Stimulated activated CD4-positive, alpha-beta T cell treated with anti-CD3 and anti-CD28 coated beads, Interleukin-12 subunit alpha, Interleukin-12 subunit beta, amount 100 ng/mL, for 48 hours (primary cell): Measurements from ENCODE around the gene EPOP.

Experiments used
- DNase-seq, 3 donors: peaks; one replicate each; pipeline ENCODE4 v3.0.0-alpha.2; 2020; ENCODE audit warnings: low read depth in 2 of 3, low spot score in 1 of 3

Gene EPOP

GRCh38 chr17:38674749-38675615 lies at the start of gene EPOP:
EPOP (minus strand) TSS chr17:38674957; CDS start chr17:38674495, 462 bp downstream.
- peak; percentile 87 to 93 (median 88) for DNase-seq

- DNase-seq: no peak
These were observed 47.0 kb upstream of the EPOP start for GRCh38 chr17:38721802-38722201.

- no peak for DNase-seq
These were observed 46.2 kb upstream of the EPOP start for GRCh38 chr17:38720941-38721340.

GRCh38 chr17:38719943-38720641 lies 45.3 kb upstream of the EPOP start:
- no peak for DNase-seq

GRCh38 chr17:38719289-38719942 lies 44.7 kb upstream of the EPOP start:
- DNase-seq: no peak

- no peak for DNase-seq
These were observed 42.5 kb upstream of the EPOP start for GRCh38 chr17:38717139-38717745.

- no peak for DNase-seq
These were observed 41.7 kb upstream of the EPOP start for GRCh38 chr17:38716368-38717005.

GRCh38 chr17:38715216-38715943 lies 40.6 kb upstream of the EPOP start:
- no peak for DNase-seq

GRCh38 chr17:38713456-38714075 lies 38.8 kb upstream of the EPOP start:
- no peak for DNase-seq

GRCh38 chr17:38712593-38712992 lies 37.8 kb upstream of the EPOP start:
- DNase-seq: no peak

GRCh38 chr17:38711792-38712571 lies 37.2 kb upstream of the EPOP start:
- DNase-seq: no peak

GRCh38 chr17:38710985-38711384 lies 36.2 kb upstream of the EPOP start:
- no peak for DNase-seq

GRCh38 chr17:38710604-38710962 lies 35.8 kb upstream of the EPOP start:
- no peak for DNase-seq

GRCh38 chr17:38709864-38710603 lies 35.3 kb upstream of the EPOP start:
- DNase-seq: no peak

GRCh38 chr17:38709104-38709820 lies 34.5 kb upstream of the EPOP start:
- DNase-seq: no peak

GRCh38 chr17:38707678-38708351 lies 33.1 kb upstream of the EPOP start:
- DNase-seq: no peak

GRCh38 chr17:38706505-38707216 lies 31.9 kb upstream of the EPOP start:
- no peak for DNase-seq
